SH-SY5Y (cell line): Measurements from ENCODE around the gene CNTN4.

Experiments used
- GATA2 ChIP-seq: IDR thresholded peaks from 2 replicates; pipeline ENCODE4 v1.6.1; 2011; ENCODE audit warnings: mild to moderate bottlenecking, low read depth, low read length
- GATA3 ChIP-seq: IDR thresholded peaks from 2 replicates; pipeline ENCODE4 v1.6.1; 2011; ENCODE audit warnings: low read depth, mild to moderate bottlenecking, low read length, moderate library complexity

DNA sequence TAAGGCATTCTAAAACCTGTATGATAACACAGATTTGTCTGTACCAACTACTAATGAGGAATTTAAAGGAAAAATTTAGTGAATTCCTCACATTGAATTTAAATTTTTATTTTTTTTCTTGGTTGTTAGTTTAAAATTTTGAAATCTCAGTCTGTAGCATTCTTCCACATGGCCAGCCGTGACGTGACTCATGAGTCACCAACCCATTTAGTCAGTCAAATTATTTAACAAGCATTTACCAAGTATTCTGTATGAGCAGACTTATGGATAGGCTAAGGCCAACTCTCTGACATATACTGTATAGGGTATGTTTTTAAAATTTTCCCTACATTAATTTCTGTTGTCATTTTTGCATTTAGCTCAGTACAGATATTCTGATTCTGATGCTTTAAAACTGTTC is 112.9 kb downstream of the CNTN4 start:
- no peak for TF ChIP-seq GATA3
- no peak for TF ChIP-seq GATA2
